Stomach (tissue), 4 donors: Measurements from ENCODE around the gene CCDC6.

Source experiments
- EP300 ChIP-seq: sonication (generic); formaldehyde crosslinking; IDR thresholded peaks from one replicate; pipeline ENCODE4 v1.6.1; 2017; ENCODE audit warnings: antibody characterized with exemption
- POLR2A ChIP-seq, 4 donors: fragments of 450-650 bp; IDR thresholded peaks; one replicate each; pipeline ENCODE4 v1.6.1; 2016; ENCODE audit warnings: antibody characterized with exemption in 4 of 4, control low read depth in 2 of 4, mild to moderate bottlenecking in 1 of 4, moderate library complexity in 1 of 4
- POLR2AphosphoS5 ChIP-seq, 3 donors: sonication (generic); formaldehyde crosslinking; IDR thresholded peaks; one replicate each; pipeline ENCODE4 v1.6.1; 2016; ENCODE audit warnings: antibody characterized with exemption in 3 of 3
- TF ChIP-seq, protein P1 (sequence below), 7 experiments: fragments of 450-650 bp in 4 of 7; fragments of 200-600 bp in 3 of 7; sonication (generic) in 3 of 7; IDR thresholded peaks; one replicate each; pipeline ENCODE4 v1.5.1; 2016 to 2019; ENCODE audit warnings: antibody characterized with exemption in 7 of 7, control low read depth in 2 of 7, mild to moderate bottlenecking in 1 of 7

DNA sequence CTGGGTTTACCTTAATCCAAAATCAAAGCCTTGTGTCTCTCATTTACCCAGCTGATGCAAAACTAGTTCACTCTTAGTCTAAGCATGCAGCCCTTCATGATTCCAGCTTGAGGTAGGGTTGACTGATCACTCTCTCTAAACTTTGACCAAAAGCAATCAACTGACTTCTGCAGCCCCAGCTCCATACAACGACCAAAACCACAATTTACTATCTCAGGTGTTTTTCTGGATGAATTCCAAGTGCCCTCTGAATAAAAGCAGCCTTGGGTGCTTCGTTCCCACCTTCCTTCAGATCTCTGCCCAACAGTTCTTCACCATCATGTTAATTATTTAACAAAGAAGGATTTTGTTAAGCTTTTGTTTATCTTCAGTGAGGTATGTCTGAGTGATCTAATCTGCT is 62.6 kb downstream of the CCDC6 start:
- TF ChIP-seq, protein P1, sequence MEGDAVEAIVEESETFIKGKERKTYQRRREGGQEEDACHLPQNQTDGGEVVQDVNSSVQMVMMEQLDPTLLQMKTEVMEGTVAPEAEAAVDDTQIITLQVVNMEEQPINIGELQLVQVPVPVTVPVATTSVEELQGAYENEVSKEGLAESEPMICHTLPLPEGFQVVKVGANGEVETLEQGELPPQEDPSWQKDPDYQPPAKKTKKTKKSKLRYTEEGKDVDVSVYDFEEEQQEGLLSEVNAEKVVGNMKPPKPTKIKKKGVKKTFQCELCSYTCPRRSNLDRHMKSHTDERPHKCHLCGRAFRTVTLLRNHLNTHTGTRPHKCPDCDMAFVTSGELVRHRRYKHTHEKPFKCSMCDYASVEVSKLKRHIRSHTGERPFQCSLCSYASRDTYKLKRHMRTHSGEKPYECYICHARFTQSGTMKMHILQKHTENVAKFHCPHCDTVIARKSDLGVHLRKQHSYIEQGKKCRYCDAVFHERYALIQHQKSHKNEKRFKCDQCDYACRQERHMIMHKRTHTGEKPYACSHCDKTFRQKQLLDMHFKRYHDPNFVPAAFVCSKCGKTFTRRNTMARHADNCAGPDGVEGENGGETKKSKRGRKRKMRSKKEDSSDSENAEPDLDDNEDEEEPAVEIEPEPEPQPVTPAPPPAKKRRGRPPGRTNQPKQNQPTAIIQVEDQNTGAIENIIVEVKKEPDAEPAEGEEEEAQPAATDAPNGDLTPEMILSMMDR (IDR thresholded peaks at IDR 0.05), result no peak
- TF ChIP-seq POLR2A (IDR thresholded peaks at IDR 0.05) (no peak), EP300 (no peak), POLR2AphosphoS5 (IDR thresholded peaks at IDR 0.05) (no peak)
